ENCODE data around the gene TUBB4A. TPM values are rescaled to one million over a fixed set of nuclear protein-coding genes. Genes with fewer than 3 reads are reported as not detected.

The TUBB4A gene
- total RNA-seq, 1 donor from 2014 or later: 3.3 TPM

DNA sequence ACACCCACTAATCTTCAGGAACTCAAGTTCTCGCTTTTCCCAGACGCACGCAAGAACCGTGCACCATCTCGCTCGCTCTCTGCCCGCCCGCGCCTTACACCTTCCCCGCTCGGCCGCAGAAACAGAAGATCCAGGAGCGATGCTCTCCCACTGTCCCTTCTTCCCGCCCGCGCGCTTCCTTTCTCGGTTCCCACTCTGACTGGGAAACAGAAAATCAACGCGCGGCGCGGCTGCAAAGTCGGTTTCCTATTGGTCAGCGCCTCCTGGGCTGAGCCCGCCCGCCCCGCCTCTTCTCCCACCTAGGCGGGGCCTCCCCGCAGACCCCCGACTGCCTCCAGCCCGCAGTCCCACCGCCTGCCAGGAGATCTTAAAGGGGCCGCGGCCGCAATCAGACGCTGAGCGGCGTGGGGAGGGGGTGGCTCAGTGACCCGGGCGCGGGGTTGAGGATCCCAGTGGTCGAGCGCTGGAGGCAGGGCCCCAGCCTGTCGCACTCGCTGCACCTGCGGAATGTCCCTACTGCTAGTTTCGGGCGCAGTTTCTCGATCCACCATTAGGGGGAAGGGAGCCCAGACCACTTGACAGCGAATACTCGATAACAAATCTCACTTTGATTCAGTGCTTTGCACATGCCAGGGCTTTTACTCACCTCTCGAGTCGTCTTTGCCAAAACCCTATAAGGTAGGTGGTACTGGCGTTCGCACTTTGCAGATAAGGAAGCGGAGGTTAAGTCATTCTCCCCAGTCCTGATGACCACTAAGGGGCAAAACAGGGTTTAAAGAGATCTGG is 41.8 kb downstream of the TUBB4A start:
- peak overlapping the region; percentile 93 for H3K4me3 Mint-ChIP-seq
- intact Hi-C loops (cut with micrococcal nuclease): loop anchor here (1.0 to 2.0 kb wide), 6 partner anchors 21 to 403 kb away; partner anchors contain the start of genes DENND1C and GTF2F1
- peak overlapping the region; percentile 84 for H3K27ac Mint-ChIP-seq
- H3K27me3 Mint-ChIP-seq: no peaks in the 10 kb centered on the region
- H3K4me1 Mint-ChIP-seq: peaks cover 17% of the 10 kb centered on the region
- peaks cover 2% of the 10 kb centered on the region for H3K9me3 Mint-ChIP-seq
- H3K36me3 Mint-ChIP-seq (ENCODE audit: low read depth): peaks cover 20% of the 10 kb centered on the region
- peak; percentile 99 for DNase-seq

GRCh38 chr19:6459262-6460098 is 42.6 kb downstream of the TUBB4A start, which contains the start of gene SLC25A23:
SLC25A23 (minus strand) TSS chr19:6459792; CDS start chr19:6459628, 164 bp downstream.
- no peaks in the 10 kb centered on the region for H3K27me3 Mint-ChIP-seq
- intact Hi-C loops (cut with micrococcal nuclease): loop anchor here (1.0 to 2.0 kb wide), 6 partner anchors 22 to 404 kb away; partner anchors contain the start of genes DENND1C and GTF2F1
- H3K36me3 Mint-ChIP-seq (ENCODE audit: low read depth): peaks cover 28% of the 10 kb centered on the region
- H3K27ac Mint-ChIP-seq: peak within 1 kb of the TSS; percentile 84
- peaks cover 7% of the 10 kb centered on the region for H3K9me3 Mint-ChIP-seq
- peaks cover 13% of the 10 kb centered on the region for H3K4me1 Mint-ChIP-seq
- peak; percentile 91 for DNase-seq
- H3K4me3 Mint-ChIP-seq: peak within 1 kb of the TSS; percentile 93

GRCh38 chr19:6458695-6459261 is 43.3 kb downstream of the TUBB4A start:
- peaks cover 13% of the 10 kb centered on the region for H3K4me1 Mint-ChIP-seq
- DNase-seq: no peak
- H3K27me3 Mint-ChIP-seq: no peaks in the 10 kb centered on the region
- peak overlapping the region; percentile 84 for H3K27ac Mint-ChIP-seq
- H3K9me3 Mint-ChIP-seq: peaks cover 7% of the 10 kb centered on the region
- intact Hi-C loops (cut with micrococcal nuclease): no loop called here
- H3K4me3 Mint-ChIP-seq: peak overlapping the region; percentile 93
- peaks cover 35% of the 10 kb centered on the region for H3K36me3 Mint-ChIP-seq (ENCODE audit: low read depth)

- Mint-ChIP-seq H3K4me3 (peak overlapping the region; percentile 93), H3K4me1 (peaks cover 13% of the 10 kb centered on the region), H3K9me3 (peaks cover 11% of the 10 kb centered on the region), H3K27ac (peak overlapping the region; percentile 84), H3K27me3 (no peaks in the 10 kb centered on the region), H3K36me3 (ENCODE audit: low read depth) (peaks cover 40% of the 10 kb centered on the region)
- intact Hi-C loops (cut with micrococcal nuclease): no loop called here
- no peak for DNase-seq
Observed at GRCh38 chr19:6457958-6458694, 44.0 kb downstream of the TUBB4A start.

GRCh38 chr19:6455924-6456323 is 46.2 kb downstream of the TUBB4A start:
- Mint-ChIP-seq H3K4me3 (no peak overlapping the region), H3K27ac (no peak overlapping the region), H3K36me3 (ENCODE audit: low read depth) (peaks cover 52% of the 10 kb centered on the region), H3K9me3 (peaks cover 11% of the 10 kb centered on the region), H3K4me1 (peaks cover 13% of the 10 kb centered on the region), H3K27me3 (no peaks in the 10 kb centered on the region)
- DNase-seq: no peak
- intact Hi-C loops (cut with micrococcal nuclease): no loop called here

- DNase-seq: no peak
- H3K27me3 Mint-ChIP-seq: no peaks in the 10 kb centered on the region
- intact Hi-C loops (cut with micrococcal nuclease): no loop called here
- H3K36me3 Mint-ChIP-seq (ENCODE audit: low read depth): peaks cover 55% of the 10 kb centered on the region
- no peak overlapping the region for H3K4me3 Mint-ChIP-seq
- H3K9me3 Mint-ChIP-seq: peaks cover 11% of the 10 kb centered on the region
- peaks cover 13% of the 10 kb centered on the region for H3K4me1 Mint-ChIP-seq
- H3K27ac Mint-ChIP-seq: no peak overlapping the region
Observed at GRCh38 chr19:6453951-6454565, 48.1 kb downstream of the TUBB4A start.

DNA sequence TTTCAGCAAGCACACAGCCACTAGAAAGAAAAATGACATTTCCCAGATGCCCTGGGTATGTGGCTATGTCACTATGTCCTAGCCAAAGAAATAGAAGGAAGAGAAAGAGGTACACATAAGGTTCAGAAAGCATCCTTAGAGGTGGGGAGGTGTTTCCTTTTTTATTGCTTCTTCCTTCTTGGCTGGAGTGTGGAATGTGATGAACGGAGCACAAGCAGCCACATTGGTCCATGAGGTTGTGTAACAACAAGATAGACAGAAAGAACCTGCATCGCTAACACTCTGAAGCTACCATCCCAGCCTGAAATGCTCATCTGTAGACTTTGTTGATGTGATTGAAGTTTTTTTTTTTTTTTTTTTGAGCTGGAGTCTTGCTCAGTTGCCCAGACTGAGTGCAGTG is 49.2 kb downstream of the TUBB4A start:
- intact Hi-C loops (cut with micrococcal nuclease): no loop called here
- peaks cover 55% of the 10 kb centered on the region for H3K36me3 Mint-ChIP-seq (ENCODE audit: low read depth)
- H3K27me3 Mint-ChIP-seq: no peaks in the 10 kb centered on the region
- no peak overlapping the region for H3K27ac Mint-ChIP-seq
- H3K4me1 Mint-ChIP-seq: peaks cover 2% of the 10 kb centered on the region
- no peak for DNase-seq
- peaks cover 11% of the 10 kb centered on the region for H3K9me3 Mint-ChIP-seq
- no peak overlapping the region for H3K4me3 Mint-ChIP-seq

DNA sequence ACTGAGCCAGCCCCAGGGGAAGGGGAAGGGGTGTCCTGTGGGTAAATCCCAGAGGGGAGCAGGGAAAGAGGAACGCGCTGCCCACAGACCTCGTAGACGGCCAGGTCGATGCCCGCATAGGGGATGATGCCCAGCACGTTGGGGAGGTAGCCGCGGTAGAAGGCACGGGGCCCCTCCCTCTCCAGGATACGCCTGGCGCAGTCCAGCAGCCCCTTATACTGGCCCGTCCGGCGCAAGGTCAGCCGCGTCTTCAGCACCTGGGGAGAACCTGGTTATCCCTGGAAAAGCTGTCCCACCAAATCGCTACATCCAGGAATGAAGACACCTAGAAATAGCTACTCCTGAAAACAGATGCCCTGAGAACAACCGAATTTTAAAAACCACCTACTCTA is 49.9 kb downstream of the TUBB4A start:
- Mint-ChIP-seq H3K9me3 (peaks cover 11% of the 10 kb centered on the region), H3K4me1 (peaks cover 2% of the 10 kb centered on the region), H3K36me3 (ENCODE audit: low read depth) (peaks cover 50% of the 10 kb centered on the region), H3K27ac (no peak overlapping the region), H3K4me3 (no peak overlapping the region), H3K27me3 (no peaks in the 10 kb centered on the region)
- intact Hi-C loops (cut with micrococcal nuclease): no loop called here
- DNase-seq: no peak

DNA sequence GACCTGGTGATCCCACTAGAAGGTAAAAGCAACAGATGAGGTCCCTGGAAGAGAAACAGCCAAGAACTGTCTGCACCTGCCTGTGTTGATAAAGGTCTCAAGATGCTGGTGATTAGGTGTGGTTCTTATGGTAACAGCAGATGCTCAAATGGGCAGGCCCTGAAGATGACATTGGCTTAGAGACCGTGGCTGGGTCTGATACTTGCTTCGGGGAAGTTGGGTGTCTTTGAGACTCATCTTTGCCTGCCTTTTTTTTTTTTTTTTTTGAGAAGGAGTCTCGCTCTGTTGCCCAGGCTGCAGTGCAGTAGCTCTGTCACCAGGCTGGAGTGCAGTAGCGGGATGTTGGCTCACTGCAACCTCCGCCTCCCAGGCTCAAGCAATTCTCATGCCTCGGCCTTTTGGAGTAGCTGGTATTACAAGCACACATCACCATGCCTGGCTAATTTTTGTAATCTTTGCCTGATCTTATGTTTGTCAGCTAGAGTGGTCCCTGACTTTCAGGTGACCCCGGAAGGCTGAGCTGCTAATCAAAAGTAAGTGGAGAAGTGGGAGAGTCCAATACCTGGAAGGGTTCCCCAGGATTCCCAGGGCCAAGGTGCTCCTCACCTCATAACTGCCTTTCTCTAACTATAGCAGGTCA is 50.4 kb downstream of the TUBB4A start:
- DNase-seq: no peak
- peaks cover 48% of the 10 kb centered on the region for H3K36me3 Mint-ChIP-seq (ENCODE audit: low read depth)
- intact Hi-C loops (cut with micrococcal nuclease): no loop called here
- peaks cover 11% of the 10 kb centered on the region for H3K9me3 Mint-ChIP-seq
- no peak overlapping the region for H3K4me3 Mint-ChIP-seq
- H3K27ac Mint-ChIP-seq: no peak overlapping the region
- peaks cover 2% of the 10 kb centered on the region for H3K4me1 Mint-ChIP-seq
- H3K27me3 Mint-ChIP-seq: no peaks in the 10 kb centered on the region

DNA sequence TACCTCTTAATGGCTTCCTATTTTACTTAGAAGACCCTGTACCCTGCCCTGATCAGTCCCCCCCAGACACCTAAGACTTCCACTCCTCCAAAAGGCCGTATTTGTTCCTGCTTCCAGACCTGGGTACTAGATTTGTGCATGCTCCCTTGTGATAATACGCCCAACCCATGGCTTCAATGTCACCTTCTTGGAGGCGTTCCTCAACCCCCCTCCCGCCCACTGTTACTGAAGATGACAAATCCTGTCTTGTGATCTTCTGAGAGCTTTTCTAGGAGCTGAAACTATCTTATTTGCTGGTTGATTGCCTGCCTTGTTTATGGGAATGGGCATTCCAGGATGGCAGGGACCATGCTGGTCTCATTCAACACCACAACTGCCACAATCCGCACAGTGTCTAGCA is 51.9 kb downstream of the TUBB4A start:
- peaks cover 36% of the 10 kb centered on the region for H3K36me3 Mint-ChIP-seq (ENCODE audit: low read depth)
- H3K4me1 Mint-ChIP-seq: peaks cover 2% of the 10 kb centered on the region
- no peak overlapping the region for H3K27ac Mint-ChIP-seq
- H3K4me3 Mint-ChIP-seq: no peak overlapping the region
- intact Hi-C loops (cut with micrococcal nuclease): no loop called here
- H3K27me3 Mint-ChIP-seq: no peaks in the 10 kb centered on the region
- peaks cover 8% of the 10 kb centered on the region for H3K9me3 Mint-ChIP-seq
- no peak for DNase-seq

- Mint-ChIP-seq H3K9me3 (no peaks in the 10 kb centered on the region), H3K27me3 (no peaks in the 10 kb centered on the region), H3K27ac (no peak overlapping the region), H3K36me3 (ENCODE audit: low read depth) (peaks cover 16% of the 10 kb centered on the region), H3K4me3 (no peak overlapping the region), H3K4me1 (peaks cover 2% of the 10 kb centered on the region)
- DNase-seq: no peak
- intact Hi-C loops (cut with micrococcal nuclease): no loop called here
Observed at GRCh38 chr19:6448045-6448444, 54.1 kb downstream of the TUBB4A start.

DNA sequence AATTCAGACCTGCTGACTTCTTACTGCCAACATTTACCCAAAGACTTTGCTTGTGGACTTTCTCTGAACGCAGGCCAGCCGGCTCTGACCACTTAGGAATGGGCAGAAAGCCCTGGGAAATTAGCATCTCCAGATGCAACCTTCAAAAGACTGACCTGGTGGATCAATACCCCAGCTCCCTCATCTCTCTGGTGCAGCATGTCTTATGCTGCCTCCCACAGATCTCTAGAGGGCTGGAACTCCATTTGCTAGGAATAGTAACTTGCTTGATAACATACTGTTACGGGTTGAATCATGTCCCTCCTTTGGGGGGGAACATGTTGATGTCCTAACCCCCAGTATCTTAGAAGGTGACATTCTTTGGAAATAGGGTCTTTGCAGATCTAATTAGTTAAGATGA is 55.7 kb downstream of the TUBB4A start:
- DNase-seq: no peak
- Mint-ChIP-seq H3K36me3 (ENCODE audit: low read depth) (peaks cover 6% of the 10 kb centered on the region), H3K9me3 (no peaks in the 10 kb centered on the region), H3K4me3 (no peak overlapping the region), H3K4me1 (peaks cover 2% of the 10 kb centered on the region), H3K27me3 (no peaks in the 10 kb centered on the region), H3K27ac (no peak overlapping the region)
- intact Hi-C loops (cut with micrococcal nuclease): no loop called here

Data from activated CD4-positive, alpha-beta T cell treated with anti-CD3 and anti-CD28 coated beads, Interleukin-2, amount 10 ng/mL, durations not matched to agents 24 days and 14 days (primary cell).